ENCODE data around the gene HFE. TPM values are rescaled to one million over a fixed set of nuclear protein-coding genes. Genes with fewer than 3 reads are reported as not detected.

HFE gene
- total and polyA plus RNA-seq, 2 of the 13 experiments (the other 11 are each of a cell fraction or from before 2014, with no cell fraction given) = 3.7 to 6.3 TPM

DNA sequence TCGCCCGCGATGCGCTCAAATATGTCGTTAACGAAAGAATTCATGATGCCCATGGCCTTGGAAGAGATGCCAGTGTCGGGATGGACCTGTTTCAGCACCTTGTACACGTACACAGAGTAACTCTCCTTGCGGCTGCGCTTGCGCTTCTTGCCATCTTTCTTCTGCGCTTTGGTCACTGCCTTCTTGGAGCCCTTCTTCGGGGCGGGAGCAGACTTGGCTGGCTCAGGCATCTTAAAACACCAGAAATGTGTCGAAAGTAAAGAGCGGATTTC, 36.4 kb downstream of the HFE start (continued):
- TF ChIP-seq ZNF75D (CRISPR knock-in tag; IDR thresholded peaks at IDR 0.05; ENCODE audit: borderline replicate concordance) = 0 out of 2 replicates have a peak, but pooled peaks have one; percentile 22
- no peak for TF ChIP-seq FOXO4 (CRISPR knock-in tag; conservative IDR thresholded peaks at IDR 0.05)
- TF ChIP-seq ETV5 (CRISPR knock-in tag; IDR thresholded peaks at IDR 0.05; ENCODE audit: borderline replicate concordance) = no peak
- 0 out of 2 replicates have a peak, but pooled peaks have one; percentile 8 for TF ChIP-seq ZNF430 (CRISPR knock-in tag; IDR thresholded peaks at IDR 0.05)
- 0 out of 2 replicates have a peak, but pooled peaks have one; percentile 7 for TF ChIP-seq ZNF101 (CRISPR knock-in tag; IDR thresholded peaks at IDR 0.05; ENCODE audit: borderline replicate concordance, low read depth)
- TF ChIP-seq ZBTB38 (CRISPR knock-in tag; IDR thresholded peaks at IDR 0.05) = no peak; the same call in 1 of the 2 replicates
- TF ChIP-seq ARHGAP35 (CRISPR knock-in tag; IDR thresholded peaks at IDR 0.05; ENCODE audit: borderline replicate concordance) = no peak
- no peak for TF ChIP-seq PATZ1 (CRISPR knock-in tag; IDR thresholded peaks at IDR 0.05)
- peak; percentile 88 to 90 for TF ChIP-seq POLR2A (IDR thresholded peaks at IDR 0.05; ENCODE audit: insufficient read depth in 1 of 2, low read depth in 2 of 2, low read length in 2 of 2)
- TF ChIP-seq FOXO1 (CRISPR knock-in tag; IDR thresholded peaks at IDR 0.05) = no peak
- no peak; the same call in 1 of the 2 replicates for TF ChIP-seq ZNF138 (CRISPR knock-in tag; IDR thresholded peaks at IDR 0.05; ENCODE audit: low read depth)
- no peak for TF ChIP-seq GABPA (IDR thresholded peaks at IDR 0.05; ENCODE audit: low read depth, low read length)
- TF ChIP-seq GABPA (CRISPR knock-in tag; IDR thresholded peaks at IDR 0.05; ENCODE audit: low read depth) = no peak; the same call in 1 of the 2 replicates
- TF ChIP-seq SAFB2 (CRISPR knock-in tag; IDR thresholded peaks at IDR 0.05; ENCODE audit: borderline replicate concordance, low read depth) = peak; percentile 73; the same call in 1 of the 2 replicates
- TF ChIP-seq MTF1 (CRISPR knock-in tag; IDR thresholded peaks at IDR 0.05) = no peak
- TF ChIP-seq NFIC (IDR thresholded peaks at IDR 0.05; ENCODE audit: low read length) = peak; percentile 43; the same call in 1 of the 2 replicates
- TF ChIP-seq FUBP1 (CRISPR knock-in tag; IDR thresholded peaks at IDR 0.05; ENCODE audit: borderline replicate concordance) = no peak
- TF ChIP-seq DPF2 (CRISPR knock-in tag; IDR thresholded peaks at IDR 0.05; ENCODE audit: borderline replicate concordance, low read depth) = 0 out of 2 replicates have a peak, but pooled peaks have one; percentile 36
- no peak; the same call in 1 of the 2 replicates for TF ChIP-seq ZNF567 (CRISPR knock-in tag; IDR thresholded peaks at IDR 0.05; ENCODE audit: borderline replicate concordance)
- peak; percentile 1 for TF ChIP-seq ASH2L (IDR thresholded peaks at IDR 0.05; ENCODE audit: insufficient read length, low read depth, low read length)
- TF ChIP-seq CBX1 (IDR thresholded peaks at IDR 0.05; ENCODE audit: low read depth) = peak; percentile 99
- TF ChIP-seq ZNF841 (CRISPR knock-in tag; IDR thresholded peaks at IDR 0.05; ENCODE audit: borderline replicate concordance) = no peak
- 0 out of 2 replicates have a peak, but pooled peaks have one; percentile 42 for TF ChIP-seq ZNF629 (CRISPR knock-in tag; conservative IDR thresholded peaks at IDR 0.05)
- TF ChIP-seq MED1 (CRISPR knock-in tag; IDR thresholded peaks at IDR 0.05) = peak; percentile 87
- TF ChIP-seq ZNF335 (CRISPR knock-in tag; IDR thresholded peaks at IDR 0.05) = no peak
- TF ChIP-seq ISX (CRISPR knock-in tag; conservative IDR thresholded peaks at IDR 0.05) = 0 out of 2 replicates have a peak, but pooled peaks have one; percentile 83
- TF ChIP-seq FOSL1 (CRISPR knock-in tag; IDR thresholded peaks at IDR 0.05; ENCODE audit: borderline replicate concordance) = peak; percentile 63; the same call in 1 of the 2 replicates
- no peak for TF ChIP-seq MIER3 (CRISPR knock-in tag; IDR thresholded peaks at IDR 0.05; ENCODE audit: borderline replicate concordance)
- TF ChIP-seq KDM4B (CRISPR knock-in tag; IDR thresholded peaks at IDR 0.05) = no peak
